ENCODE data around the gene GPC3.

GPC3 gene

GRCh38 chrX:133588827-133589226 is 396.6 kb downstream of the GPC3 start:
- TF ChIP-seq, protein P1, sequence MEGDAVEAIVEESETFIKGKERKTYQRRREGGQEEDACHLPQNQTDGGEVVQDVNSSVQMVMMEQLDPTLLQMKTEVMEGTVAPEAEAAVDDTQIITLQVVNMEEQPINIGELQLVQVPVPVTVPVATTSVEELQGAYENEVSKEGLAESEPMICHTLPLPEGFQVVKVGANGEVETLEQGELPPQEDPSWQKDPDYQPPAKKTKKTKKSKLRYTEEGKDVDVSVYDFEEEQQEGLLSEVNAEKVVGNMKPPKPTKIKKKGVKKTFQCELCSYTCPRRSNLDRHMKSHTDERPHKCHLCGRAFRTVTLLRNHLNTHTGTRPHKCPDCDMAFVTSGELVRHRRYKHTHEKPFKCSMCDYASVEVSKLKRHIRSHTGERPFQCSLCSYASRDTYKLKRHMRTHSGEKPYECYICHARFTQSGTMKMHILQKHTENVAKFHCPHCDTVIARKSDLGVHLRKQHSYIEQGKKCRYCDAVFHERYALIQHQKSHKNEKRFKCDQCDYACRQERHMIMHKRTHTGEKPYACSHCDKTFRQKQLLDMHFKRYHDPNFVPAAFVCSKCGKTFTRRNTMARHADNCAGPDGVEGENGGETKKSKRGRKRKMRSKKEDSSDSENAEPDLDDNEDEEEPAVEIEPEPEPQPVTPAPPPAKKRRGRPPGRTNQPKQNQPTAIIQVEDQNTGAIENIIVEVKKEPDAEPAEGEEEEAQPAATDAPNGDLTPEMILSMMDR (IDR thresholded peaks at IDR 0.05; ENCODE audit: extremely low read depth, insufficient read depth, missing control alignments), result no peak
- no peak for DNase-seq (ENCODE audit: low spot score)
- in situ Hi-C loops (cut with MboI; ENCODE audit: low pct_unique_long_range_greater_than_20kb, low sequenced_read_pairs, unreplicated experiment), result no loop called here

DNA sequence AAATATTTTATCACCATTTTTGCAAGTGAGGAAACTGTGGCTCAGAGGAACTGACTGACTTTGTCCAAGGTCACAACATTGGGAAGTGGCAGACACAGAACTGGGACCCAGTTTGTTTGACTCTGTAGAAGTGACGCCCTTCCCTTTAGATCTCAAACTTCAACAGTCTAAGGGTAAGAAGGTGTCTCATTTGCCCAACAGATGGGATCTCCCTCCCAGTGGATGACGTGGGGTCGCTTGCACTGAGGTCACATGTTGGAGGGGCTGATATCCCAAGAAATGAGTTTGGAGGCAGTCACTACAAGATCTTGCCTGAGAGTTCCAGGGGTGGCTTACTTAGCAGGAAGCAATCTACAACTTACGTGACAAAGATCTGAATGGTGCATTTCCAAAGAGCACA is 397.6 kb downstream of the GPC3 start:
- no peak for DNase-seq (ENCODE audit: low spot score)
- TF ChIP-seq, protein P1 (IDR thresholded peaks at IDR 0.05; ENCODE audit: extremely low read depth, insufficient read depth, missing control alignments), result no peak
- in situ Hi-C loops (cut with MboI; ENCODE audit: low pct_unique_long_range_greater_than_20kb, low sequenced_read_pairs, unreplicated experiment), result no loop called here

- in situ Hi-C loops (cut with MboI; ENCODE audit: low pct_unique_long_range_greater_than_20kb, low sequenced_read_pairs, unreplicated experiment), result no loop called here
- TF ChIP-seq, protein P1 (IDR thresholded peaks at IDR 0.05; ENCODE audit: extremely low read depth, insufficient read depth, missing control alignments), result no peak
- no peak for DNase-seq (ENCODE audit: low spot score)
Measured at GRCh38 chrX:133587071-133587470, 398.3 kb downstream of the GPC3 start.

DNA sequence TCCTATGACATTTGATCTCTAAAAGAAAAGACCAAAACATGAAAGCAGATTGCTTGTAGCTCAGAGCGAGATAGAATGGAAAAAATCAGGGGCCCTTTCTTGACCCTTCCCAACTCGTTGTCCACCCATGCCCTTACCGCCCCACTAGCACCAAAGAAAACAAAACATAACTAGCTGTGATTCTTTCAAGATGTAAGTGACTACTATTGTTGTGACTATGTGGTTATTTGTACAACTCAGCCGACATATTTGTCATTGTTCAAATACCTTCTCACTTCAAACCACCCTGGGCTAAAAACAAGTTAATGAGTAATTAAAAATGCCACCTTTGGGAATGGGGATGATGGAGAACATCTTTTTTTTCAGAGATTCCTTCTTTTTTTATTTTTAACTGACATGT is 399.0 kb downstream of the GPC3 start:
- in situ Hi-C loops (cut with MboI; ENCODE audit: low pct_unique_long_range_greater_than_20kb, low sequenced_read_pairs, unreplicated experiment), result no loop called here
- no peak for DNase-seq (ENCODE audit: low spot score)
- TF ChIP-seq, protein P1 (IDR thresholded peaks at IDR 0.05; ENCODE audit: extremely low read depth, insufficient read depth, missing control alignments), result no peak

DNA sequence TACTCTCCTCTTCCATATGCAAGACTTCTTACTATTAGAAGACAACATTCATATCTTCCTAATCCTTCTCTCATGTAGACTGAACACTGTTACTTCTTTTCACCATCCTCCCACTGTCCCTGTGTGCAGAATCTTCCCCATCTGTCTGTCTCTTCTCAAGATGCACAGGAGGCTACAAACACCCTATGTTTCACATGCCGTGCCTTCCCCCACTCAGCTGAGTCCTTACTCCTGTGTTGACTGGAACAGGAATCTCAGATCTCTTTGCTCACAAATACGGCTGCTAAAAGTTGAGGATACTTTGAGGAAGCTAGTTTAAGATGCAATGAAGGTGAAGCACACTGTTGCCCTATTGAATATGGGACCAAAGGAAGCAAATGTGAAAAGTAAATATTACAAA is 401.6 kb downstream of the GPC3 start:
- TF ChIP-seq, protein P1 (IDR thresholded peaks at IDR 0.05; ENCODE audit: extremely low read depth, insufficient read depth, missing control alignments), result no peak
- in situ Hi-C loops (cut with MboI; ENCODE audit: low pct_unique_long_range_greater_than_20kb, low sequenced_read_pairs, unreplicated experiment), result no loop called here
- no peak for DNase-seq (ENCODE audit: low spot score)

- in situ Hi-C loops (cut with MboI; ENCODE audit: low pct_unique_long_range_greater_than_20kb, low sequenced_read_pairs, unreplicated experiment), result no loop called here
- no peak for DNase-seq (ENCODE audit: low spot score)
- TF ChIP-seq, protein P1 (IDR thresholded peaks at IDR 0.05; ENCODE audit: extremely low read depth, insufficient read depth, missing control alignments), result no peak
Measured at GRCh38 chrX:133580625-133581024, 404.8 kb downstream of the GPC3 start.

DNA sequence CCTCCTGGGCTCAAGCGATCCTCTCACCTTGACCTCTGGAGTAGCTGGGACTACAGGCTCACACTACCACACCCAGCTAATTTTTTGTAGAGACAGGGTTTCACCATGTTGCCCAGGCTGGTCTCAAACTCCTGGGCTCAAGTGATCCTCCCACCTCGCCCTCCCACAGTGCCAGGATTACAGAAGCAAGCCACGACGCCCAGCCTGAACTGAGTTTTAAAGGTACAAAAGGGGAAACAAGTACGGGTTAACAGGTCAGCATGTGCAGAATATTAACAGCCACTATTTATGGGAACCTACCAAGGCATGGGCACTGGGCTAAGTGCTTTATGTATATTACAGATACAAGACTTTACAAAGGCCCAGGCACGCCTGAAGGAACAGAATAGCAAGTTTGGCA is 405.8 kb downstream of the GPC3 start:
- in situ Hi-C loops (cut with MboI; ENCODE audit: low pct_unique_long_range_greater_than_20kb, low sequenced_read_pairs, unreplicated experiment), result no loop called here
- TF ChIP-seq, protein P1 (IDR thresholded peaks at IDR 0.05; ENCODE audit: extremely low read depth, insufficient read depth, missing control alignments), result no peak
- DNase-seq (ENCODE audit: low spot score), result no peak
